ACC112 (cell line): Measurements from ENCODE around the gene OPALIN.

Experiments
- H2AFZ ChIP-seq: fragments of 200-600 bp; sonication (generic); one replicate; pipeline ENCODE4 v1.6.0; 2017; ENCODE audit warnings: antibody characterized with exemption, low read length; ENCODE audit not compliant: unreplicated experiment
- H3K27ac ChIP-seq: fragments of 200-600 bp; sonication (generic); 2 replicates; pipeline ENCODE4 v1.5.1; 2014; ENCODE audit warnings: low read depth, mild to moderate bottlenecking, antibody characterized with exemption, low read length, moderate library complexity
- H3K27me3 ChIP-seq: fragments of 200-600 bp; sonication (generic); 2 replicates; pipeline ENCODE4 v1.6.1; 2014; ENCODE audit warnings: mild to moderate bottlenecking, antibody characterized with exemption, low read length, moderate library complexity, mixed read lengths; ENCODE audit not compliant: insufficient read depth
- H3K36me3 ChIP-seq: fragments of 200-600 bp; sonication (generic); 2 replicates; pipeline ENCODE4 v1.6.1; 2016; ENCODE audit warnings: mild to moderate bottlenecking, antibody characterized with exemption, low read length, moderate library complexity, mixed read lengths; ENCODE audit not compliant: insufficient read depth
- H3K4me1 ChIP-seq: fragments of 200-600 bp; sonication (generic); one replicate; pipeline ENCODE4 v1.6.1; 2016; ENCODE audit warnings: low read length, mixed read lengths; ENCODE audit not compliant: insufficient read depth, unreplicated experiment, control insufficient read depth
- H3K4me3 ChIP-seq: fragments of 200-600 bp; sonication (generic); 2 replicates; pipeline ENCODE4 v1.5.1; 2014; ENCODE audit warnings: mild to moderate bottlenecking, low read depth, low read length
- H3K79me2 ChIP-seq: fragments of 200-600 bp; sonication (generic); one replicate; pipeline ENCODE4 v1.6.0; 2016; ENCODE audit warnings: low read length; ENCODE audit not compliant: control insufficient read depth, unreplicated experiment, insufficient read depth

Gene OPALIN

GRCh38 chr10:96358851-96359540 is at the start of gene OPALIN:
Gene OPALIN, minus strand, starts transcription at chr10:96359002. Its CDS starts 106 bp downstream, at chr10:96358896.
- Histone ChIP-seq H3K4me1 (no peaks in the 10 kb centered on the region), H3K4me3 (no peak within 1 kb of the TSS), H3K27me3 (peaks cover 84% of the 10 kb centered on the region), H3K27ac (no peak within 1 kb of the TSS), H3K79me2 (no peaks in the 10 kb centered on the region), H2AFZ (no peak within 1 kb of the TSS), H3K36me3 (no peaks in the 10 kb centered on the region)

- H2AFZ ChIP-seq = no peak overlapping the region
- no peak overlapping the region for H3K27ac ChIP-seq
- no peaks in the 10 kb centered on the region for H3K79me2 ChIP-seq
- no peaks in the 10 kb centered on the region for H3K4me1 ChIP-seq
- peaks cover 84% of the 10 kb centered on the region for H3K27me3 ChIP-seq
- H3K36me3 ChIP-seq = no peaks in the 10 kb centered on the region
- H3K4me3 ChIP-seq = no peak overlapping the region
These were observed 49.4 kb upstream of the OPALIN start for GRCh38 chr10:96408201-96408600.

GRCh38 chr10:96407560-96408069 is 48.8 kb upstream of the OPALIN start:
- Histone ChIP-seq H3K36me3 (no peaks in the 10 kb centered on the region), H3K4me1 (no peaks in the 10 kb centered on the region), H3K27ac (no peak overlapping the region), H2AFZ (no peak overlapping the region), H3K79me2 (no peaks in the 10 kb centered on the region), H3K4me3 (no peak overlapping the region), H3K27me3 (peaks cover 84% of the 10 kb centered on the region)

- H2AFZ ChIP-seq = no peak overlapping the region
- peaks cover 85% of the 10 kb centered on the region for H3K27me3 ChIP-seq
- no peak overlapping the region for H3K27ac ChIP-seq
- no peaks in the 10 kb centered on the region for H3K36me3 ChIP-seq
- H3K4me3 ChIP-seq = no peak overlapping the region
- no peaks in the 10 kb centered on the region for H3K79me2 ChIP-seq
- no peaks in the 10 kb centered on the region for H3K4me1 ChIP-seq
These were observed 47.3 kb upstream of the OPALIN start for GRCh38 chr10:96406091-96406490.

- Histone ChIP-seq H3K4me1 (no peaks in the 10 kb centered on the region), H2AFZ (no peak overlapping the region), H3K36me3 (no peaks in the 10 kb centered on the region), H3K4me3 (no peak overlapping the region), H3K79me2 (no peaks in the 10 kb centered on the region), H3K27ac (no peak overlapping the region), H3K27me3 (peaks cover 84% of the 10 kb centered on the region)
These were observed 43.9 kb upstream of the OPALIN start for GRCh38 chr10:96402417-96403305.

GRCh38 chr10:96401036-96401435 is 42.2 kb upstream of the OPALIN start:
- no peak overlapping the region for H3K4me3 ChIP-seq
- no peaks in the 10 kb centered on the region for H3K79me2 ChIP-seq
- H3K4me1 ChIP-seq = no peaks in the 10 kb centered on the region
- no peaks in the 10 kb centered on the region for H3K36me3 ChIP-seq
- no peak overlapping the region for H3K27ac ChIP-seq
- no peak overlapping the region for H2AFZ ChIP-seq
- H3K27me3 ChIP-seq = peaks cover 84% of the 10 kb centered on the region

GRCh38 chr10:96400465-96400864 is 41.7 kb upstream of the OPALIN start:
- H2AFZ ChIP-seq = no peak overlapping the region
- no peak overlapping the region for H3K4me3 ChIP-seq
- no peaks in the 10 kb centered on the region for H3K79me2 ChIP-seq
- no peak overlapping the region for H3K27ac ChIP-seq
- H3K36me3 ChIP-seq = no peaks in the 10 kb centered on the region
- peaks cover 83% of the 10 kb centered on the region for H3K27me3 ChIP-seq
- H3K4me1 ChIP-seq = no peaks in the 10 kb centered on the region

- H3K36me3 ChIP-seq = no peaks in the 10 kb centered on the region
- no peak overlapping the region for H3K27ac ChIP-seq
- H2AFZ ChIP-seq = no peak overlapping the region
- H3K4me1 ChIP-seq = no peaks in the 10 kb centered on the region
- no peaks in the 10 kb centered on the region for H3K79me2 ChIP-seq
- no peak overlapping the region for H3K4me3 ChIP-seq
- peaks cover 89% of the 10 kb centered on the region for H3K27me3 ChIP-seq
These were observed 39.1 kb upstream of the OPALIN start for GRCh38 chr10:96397902-96398301.

GRCh38 chr10:96395931-96396877 is 37.4 kb upstream of the OPALIN start:
- H3K4me1 ChIP-seq = no peaks in the 10 kb centered on the region
- H3K36me3 ChIP-seq = no peaks in the 10 kb centered on the region
- no peaks in the 10 kb centered on the region for H3K79me2 ChIP-seq
- H3K27ac ChIP-seq = no peak overlapping the region
- peaks cover 83% of the 10 kb centered on the region for H3K27me3 ChIP-seq
- no peak overlapping the region for H2AFZ ChIP-seq
- no peak overlapping the region for H3K4me3 ChIP-seq

- Histone ChIP-seq H3K4me3 (no peak overlapping the region), H2AFZ (no peak overlapping the region), H3K79me2 (no peaks in the 10 kb centered on the region), H3K36me3 (no peaks in the 10 kb centered on the region), H3K4me1 (no peaks in the 10 kb centered on the region), H3K27ac (no peak overlapping the region), H3K27me3 (peaks cover 69% of the 10 kb centered on the region)
These were observed 31.7 kb upstream of the OPALIN start for GRCh38 chr10:96390460-96390864.
